Adrenal gland (tissue), 5 donors: ENCODE data around the gene HIGD2A.

ENCODE experiments used
- CTCF ChIP-seq, 6 experiments: fragments of 450-650 bp in 4 of 6; fragments of 200-600 bp in 2 of 6; sonication (generic) in 1 of 6; IDR thresholded peaks; 1 replicate in 5 of 6; 2 replicates in 1 of 6; pipeline versions ENCODE4 v1.5.1 to v1.8.0; 2016 to 2021; ENCODE audit warnings: antibody characterized with exemption in 6 of 6, mild to moderate bottlenecking in 2 of 6, moderate library complexity in 1 of 6
- POLR2A ChIP-seq, 2 donors: fragments of 450-650 bp; IDR thresholded peaks; one replicate each; pipeline ENCODE4 v1.6.1; 2017; ENCODE audit warnings: antibody characterized with exemption in 2 of 2, mild to moderate bottlenecking in 2 of 2, moderate library complexity in 1 of 2
- donor health status: DM: no; HTN: no; CAD: no.

- TF ChIP-seq CTCF (IDR thresholded peaks at IDR 0.05) (no peak), POLR2A (IDR thresholded peaks at IDR 0.05) (no peak)
Measured at GRCh38 chr5:176426876-176427275, 38.3 kb downstream of the HIGD2A start.
